Ovary (tissue), 9 donors: Measurements from ENCODE around the gene DUSP9. TPM values are rescaled to one million over a fixed set of nuclear protein-coding genes. Genes with fewer than 3 reads are reported as not detected.

ENCODE experiments used
- DNase-seq, 5 donors: peaks; one replicate each; pipeline ENCODE4 v3.0.0-alpha.2; 2019 to 2020
- H3K27ac ChIP-seq, 2 donors: fragments of 200-600 bp; one replicate each; pipeline versions ENCODE4 v1.5.1 to v1.8.0; 2019 to 2022
- H3K27me3 ChIP-seq: fragments of 200-600 bp; one replicate; pipeline ENCODE4 v1.8.0; 2022
- H3K36me3 ChIP-seq: fragments of 200-600 bp; sonication (generic); one replicate; pipeline ENCODE4 v1.5.1; 2019
- H3K4me1 ChIP-seq: one replicate; pipeline ENCODE4 v1.8.1; 2013; ENCODE audit warnings: mild to moderate bottlenecking, moderate library complexity; ENCODE audit not compliant: insufficient read depth
- H3K4me3 ChIP-seq: fragments of 200-600 bp; sonication (generic); one replicate; pipeline ENCODE4 v1.5.1; 2017
- H3K9me3 ChIP-seq, 2 donors: fragments of 200-600 bp in 1 of 2; sonication (generic) in 1 of 2; one replicate each; pipeline versions ENCODE4 v1.5.1 to v1.8.1; 2013 to 2019; ENCODE audit warnings: mild to moderate bottlenecking in 1 of 2, moderate library complexity in 1 of 2
- CTCF ChIP-seq, 3 donors: fragments of 450-650 bp in 2 of 3; fragments of 200-600 bp in 1 of 3; IDR thresholded peaks; one replicate each; pipeline versions ENCODE4 v1.5.1 to v1.8.0; 2016 to 2022; ENCODE audit warnings: antibody characterized with exemption in 3 of 3, mild to moderate bottlenecking in 1 of 3
- EP300 ChIP-seq: sonication (generic); formaldehyde crosslinking; IDR thresholded peaks from one replicate; pipeline ENCODE4 v1.6.1; 2017; ENCODE audit warnings: antibody characterized with exemption
- POLR2A ChIP-seq: fragments of 450-650 bp; IDR thresholded peaks from one replicate; pipeline ENCODE4 v1.6.1; 2017; ENCODE audit warnings: antibody characterized with exemption, mild to moderate bottlenecking, moderate library complexity
- WGBS, 3 donors: extraction: QIAGEN DNeasy Blood & Tissue Kit in 1 of 3; methylation state at CpG; one replicate each; pipeline versions ENCODE4 v1.1.5 to v1.1.7; 2013 to 2017; 5-methylcytosine and 5-hydroxymethylcytosine counted together
- intact Hi-C, 4 donors: fragments of 100-400 bp; cut with DNase I; formaldehyde crosslinking; loops; one replicate each; pipeline versions ENCODE4 v1.11.0 to v1.15.1; 2022 to 2023
- polyA plus RNA-seq, 2 donors: library from polyadenylated mRNA; stranded (reverse); fragments of 200-250 nt in 1 of 2; fragments of 350-450 nt in 1 of 2; fragmentation: Illumina TruSeq in 1 of 2; extraction: RNeasy Lipid Tissue Mini Kit (QIAGEN cat#74804) in 1 of 2; gene quantifications; one replicate each; pipeline ENCODE4 v1.2.3, GENCODE V29; 2013 to 2014
- total RNA-seq, 7 donors: library from RNA; depleted of rRNA in 2 of 7; stranded (reverse); fragments of >200 nt in 2 of 7; fragmentation: NEBNext Ultra II Directional in 3 of 7; extraction: Animal tissue kit (Norgen Biotek cat#: 25700) in 3 of 7; gene quantifications; one replicate each; pipeline versions ENCODE4 v1.1.0 to v1.2.4, GENCODE V29; 2016 to 2023
- donor health status: DM: no; HTN: no; CAD: no; lungs with moderate emphysema.
- donor health status: DM: no; HTN: no; CAD: no.
- donor health status: Bipolar disorder and iron deficiency.
- donor health status: DM: yes; HTN: yes; CAD: no.
- donor health status: DM: no; HTN: no; CAD: no.
- donor health status: DM: yes; HTN: yes; CAD: no.

The DUSP9 gene
- total and polyA plus RNA-seq, 9 donors: 0.12 to 3.7 (median 0.65) TPM; not detected in 1

- Histone ChIP-seq H3K27ac (no peak overlapping the region), H3K4me1 (no peaks in the 10 kb centered on the region), H3K9me3 (no peaks in the 10 kb centered on the region), H3K4me3 (no peak overlapping the region), H3K36me3 (no peaks in the 10 kb centered on the region), H3K27me3 (no peaks in the 10 kb centered on the region)
- peak in 2 of 5 donors; percentile 10 to 15 for DNase-seq
- intact Hi-C loops: no loop called here
- TF ChIP-seq EP300 (no peak), POLR2A (no peak), CTCF (IDR thresholded peaks at IDR 0.05) (no peak)
- 45 to 61% (median 54%) methylated on average over 16 to 21 of the region's 21 CpGs for WGBS, 3 donors
Measured at GRCh38 chrX:153684467-153685155, 37.6 kb downstream of the DUSP9 start.

GRCh38 chrX:153685156-153685536 lies 38.1 kb downstream of the DUSP9 start:
- peak in 3 of 5 donors; percentile 13 to 17 (median 14) for DNase-seq
- H3K4me1 ChIP-seq: no peaks in the 10 kb centered on the region
- no peak overlapping the region for H3K27ac ChIP-seq
- WGBS, 3 donors: 65 to 79% (median 74%) methylated on average over 18 to 21 of the region's 21 CpGs
- H3K27me3 ChIP-seq: no peaks in the 10 kb centered on the region
- intact Hi-C loops: no loop called here
- H3K4me3 ChIP-seq: no peak overlapping the region
- H3K36me3 ChIP-seq: no peaks in the 10 kb centered on the region
- no peaks in the 10 kb centered on the region for H3K9me3 ChIP-seq
- TF ChIP-seq CTCF (IDR thresholded peaks at IDR 0.05) (no peak), POLR2A (no peak), EP300 (no peak)

GRCh38 chrX:153685751-153686696 lies 39.0 kb downstream of the DUSP9 start:
- TF ChIP-seq CTCF (IDR thresholded peaks at IDR 0.05): no peak
- TF ChIP-seq EP300: no peak
- TF ChIP-seq POLR2A: no peak
- H3K9me3 ChIP-seq: no peaks in the 10 kb centered on the region
- no peaks in the 10 kb centered on the region for H3K4me1 ChIP-seq
- no peaks in the 10 kb centered on the region for H3K36me3 ChIP-seq
- WGBS, 3 donors: 68 to 74% (median 73%) methylated on average over 24 of the region's 24 CpGs
- DNase-seq: peak in 2 of 5 donors; percentile 16 to 18
- H3K27ac ChIP-seq: no peak overlapping the region
- no peaks in the 10 kb centered on the region for H3K27me3 ChIP-seq
- no peak overlapping the region for H3K4me3 ChIP-seq
- intact Hi-C loops: no loop called here

- no peak for TF ChIP-seq CTCF (IDR thresholded peaks at IDR 0.05)
- no peak for TF ChIP-seq EP300
- TF ChIP-seq POLR2A: no peak
- DNase-seq: peak in 1 of 5 donors; percentile 17
Measured at GRCh38 chrX:153686711-153687110, 39.7 kb downstream of the DUSP9 start.

More at GRCh38 chrX:153686711-153687110, 39.7 kb downstream of the DUSP9 start:
- Histone ChIP-seq H3K36me3 (no peaks in the 10 kb centered on the region), H3K4me1 (no peaks in the 10 kb centered on the region), H3K27me3 (no peaks in the 10 kb centered on the region), H3K4me3 (no peak overlapping the region), H3K27ac (no peak overlapping the region), H3K9me3 (no peaks in the 10 kb centered on the region)
- 55 to 61% (median 60%) methylated on average over 8 to 9 of the region's 9 CpGs for WGBS, 3 donors
- intact Hi-C loops: no loop called here
